IMR-90 (cell line): ENCODE data around the gene NME7.

Experiments
- BHLHE40 ChIP-seq: fragments of 150-350 bp; IDR thresholded peaks from 2 replicates; pipeline ENCODE4 v1.6.1; 2016; ENCODE audit warnings: mild to moderate bottlenecking, low read depth, low read length
- CEBPB ChIP-seq: IDR thresholded peaks from 2 replicates; pipeline ENCODE4 v1.6.1; 2012; ENCODE audit warnings: low read depth, low read length, improper control_type of control experiment
- CTCF ChIP-seq: conservative IDR thresholded peaks from 2 replicates; pipeline ENCODE4 v1.5.1; 2012; ENCODE audit warnings: mild to moderate bottlenecking, low read depth, low read length, improper control_type of control experiment
- MAFK ChIP-seq: IDR thresholded peaks from 2 replicates; pipeline ENCODE4 v1.6.1; 2012; ENCODE audit warnings: low read depth, low read length, improper control_type of control experiment
- MAZ ChIP-seq: IDR thresholded peaks from 2 replicates; pipeline ENCODE4 v1.6.1; 2012; ENCODE audit warnings: low read depth, mild to moderate bottlenecking, low read length, improper control_type of control experiment, moderate library complexity, borderline replicate concordance
- MXI1 ChIP-seq: IDR thresholded peaks from 2 replicates; pipeline ENCODE4 v1.6.1; 2012; ENCODE audit warnings: low read depth, mild to moderate bottlenecking, low read length, moderate library complexity, borderline replicate concordance
- NFE2L2 ChIP-seq: fragments of 150-350 bp; IDR thresholded peaks from 2 replicates; pipeline ENCODE4 v1.6.1; 2016; ENCODE audit warnings: low read depth, mild to moderate bottlenecking, low read length
- POLR2A ChIP-seq: IDR thresholded peaks from 2 replicates; pipeline ENCODE4 v1.6.1; 2012; ENCODE audit warnings: mild to moderate bottlenecking, low read depth, low read length
- RAD21 ChIP-seq: IDR thresholded peaks from 2 replicates; pipeline ENCODE4 v1.6.1; 2012; ENCODE audit warnings: low read length, improper control_type of control experiment
- RCOR1 ChIP-seq: IDR thresholded peaks from 2 replicates; pipeline ENCODE4 v1.6.1; 2012; ENCODE audit warnings: mild to moderate bottlenecking, low read length, improper control_type of control experiment; ENCODE audit not compliant: insufficient replicate concordance
- RFX5 ChIP-seq: IDR thresholded peaks from 2 replicates; pipeline ENCODE4 v1.8.0; 2012; ENCODE audit warnings: low read depth, mild to moderate bottlenecking, low read length, moderate library complexity

GRCh38 chr1:169117599-169117998 lies 250.0 kb downstream of the NME7 start:
- no peak for TF ChIP-seq POLR2A
- TF ChIP-seq CTCF, result no peak
- TF ChIP-seq CEBPB, result no peak
- no peak for TF ChIP-seq MXI1
- TF ChIP-seq RFX5, result no peak
- no peak for TF ChIP-seq RAD21
- TF ChIP-seq BHLHE40, result no peak
- no peak for TF ChIP-seq RCOR1
- no peak for TF ChIP-seq MAFK
- TF ChIP-seq NFE2L2, result no peak
- no peak for TF ChIP-seq MAZ
